SK-N-SH (cell line): ENCODE measurements around the gene GRIP1. TPM values are rescaled to one million over a fixed set of nuclear protein-coding genes. Genes with fewer than 3 reads are reported as not detected.

Source experiments
- CTCF ChIA-PET: fragments of 300-600, 350-600 bp; formaldehyde crosslinking; extraction: SDS; loops from one replicate; lab custom pipeline; 2021; lab: Yijun Ruan, JAX
- POLR2A ChIA-PET: fragments of 350-600 bp; sonication (Branson Sonifier 250); formaldehyde crosslinking; extraction: SDS; loops from one replicate; lab custom pipeline; 2020; ENCODE audit warnings: antibody characterized with exemption, inconsistent platforms; lab: Yijun Ruan, JAX
- DNase-seq: peaks from one replicate; pipeline ENCODE4 v3.0.0; 2012
- H2AFZ ChIP-seq: fragments of 200-600 bp; sonication (generic); 2 replicates; pipeline ENCODE4 v1.8.1; 2016; ENCODE audit warnings: antibody characterized with exemption, mild to moderate bottlenecking, low read depth
- H3F3A ChIP-seq: fragments of 200-600 bp; sonication (generic); replicated peaks from 2 replicates; pipeline ENCODE3; 2016; ENCODE audit warnings: antibody characterized with exemption, mild to moderate bottlenecking; ENCODE audit not compliant: insufficient read depth
- H3K27ac ChIP-seq, 2 experiments: fragments of 200-500 bp in 1 of 2; fragments of 200-600 bp in 1 of 2; sonication (Bioruptor generic) in 1 of 2; sonication (generic), shearing (Covaris generic) in 1 of 2; 2 replicates each; pipeline versions ENCODE4 v1.5.1 to v1.6.1; 2014 to 2016; ENCODE audit warnings: low read depth in 2 of 2, inconsistent platforms in 1 of 2, low read length in 1 of 2, mild to moderate bottlenecking in 1 of 2, mixed read lengths in 1 of 2
- H3K27me3 ChIP-seq: fragments of 200-600 bp; sonication (generic), shearing (Covaris generic); 2 replicates; pipeline ENCODE4 v1.6.1; 2016; ENCODE audit warnings: mixed run types; ENCODE audit not compliant: insufficient read depth
- H3K36me3 ChIP-seq, 2 experiments: fragments of 200-500 bp in 1 of 2; fragments of 200-600 bp in 1 of 2; sonication (Bioruptor generic) in 1 of 2; sonication (generic) in 1 of 2; replicated peaks in 1 of 2; 2 replicates each; pipeline versions ENCODE3 to v1.5.1; 2014 to 2016; ENCODE audit warnings: low read length in 1 of 2, mild to moderate bottlenecking in 1 of 2; ENCODE audit not compliant: insufficient read depth in 2 of 2, control insufficient read depth in 1 of 2
- H3K4me1 ChIP-seq, 2 experiments: fragments of 200-500 bp in 1 of 2; fragments of 200-600 bp in 1 of 2; sonication (Bioruptor generic) in 1 of 2; sonication (generic), shearing (Covaris generic) in 1 of 2; 2 replicates each; pipeline versions ENCODE4 v1.5.1 to v1.6.1; 2014 to 2016; ENCODE audit warnings: low read depth in 1 of 2, low read length in 1 of 2, mixed run types in 1 of 2; ENCODE audit not compliant: insufficient read depth in 2 of 2, control insufficient read depth in 1 of 2
- H3K4me2 ChIP-seq: fragments of 200-600 bp; sonication (generic), shearing (Covaris generic); 2 replicates; pipeline ENCODE4 v1.6.1; 2017; ENCODE audit warnings: mixed run types
- H3K4me3 ChIP-seq, 2 experiments: fragments of 200-500 bp in 1 of 2; fragments of 200-600 bp in 1 of 2; sonication (Bioruptor generic) in 1 of 2; sonication (generic), shearing (Covaris generic) in 1 of 2; 2 replicates each; pipeline versions ENCODE4 v1.5.1 to v1.8.1; 2014 to 2016; ENCODE audit warnings: low read depth in 2 of 2, inconsistent platforms in 1 of 2, low read length in 1 of 2, mild to moderate bottlenecking in 1 of 2, mixed read lengths in 1 of 2, moderate library complexity in 1 of 2
- H3K79me2 ChIP-seq: fragments of 200-600 bp; sonication (generic); 2 replicates; pipeline ENCODE4 v1.8.1; 2017; ENCODE audit warnings: mild to moderate bottlenecking; ENCODE audit not compliant: insufficient read depth
- H3K9ac ChIP-seq: fragments of 200-600 bp; sonication (generic); 2 replicates; pipeline ENCODE4 v1.6.1; 2017; ENCODE audit warnings: mixed run types
- H3K9me2 ChIP-seq: fragments of 200-600 bp; sonication (generic); 2 replicates; pipeline ENCODE4 v1.6.1; 2017; ENCODE audit warnings: mixed run types
- H3K9me3 ChIP-seq: fragments of 200-600 bp; sonication (generic); 2 replicates; pipeline ENCODE4 v1.6.1; 2017; ENCODE audit warnings: mixed run types, mild to moderate bottlenecking, moderate library complexity
- H4K20me1 ChIP-seq: fragments of 200-600 bp; sonication (generic); 2 replicates; pipeline ENCODE4 v1.6.1; 2017; ENCODE audit warnings: mild to moderate bottlenecking, mixed run types; ENCODE audit not compliant: insufficient read depth
- CTCF ChIP-seq: fragments of 200-600 bp; sonication (generic); IDR thresholded peaks from 2 replicates; pipeline ENCODE4 v1.6.1; 2017; ENCODE audit warnings: antibody characterized with exemption, mild to moderate bottlenecking, moderate library complexity
- JUND ChIP-seq: IDR thresholded peaks from 2 replicates; pipeline ENCODE4 v1.4.0; 2012
- NFIC ChIP-seq: IDR thresholded peaks from 2 replicates; pipeline ENCODE4 v1.4.0; 2012; ENCODE audit warnings: borderline replicate concordance
- RAD21 ChIP-seq: IDR thresholded peaks from 2 replicates; pipeline ENCODE4 v1.6.1; 2012; ENCODE audit warnings: mild to moderate bottlenecking, low read length
- REST ChIP-seq: IDR thresholded peaks from 2 replicates; pipeline ENCODE4 v1.6.1; 2012; ENCODE audit warnings: mild to moderate bottlenecking, low read depth, low read length, moderate library complexity
- SIN3A ChIP-seq: IDR thresholded peaks from 2 replicates; pipeline ENCODE4 v1.6.1; 2012; ENCODE audit warnings: low read depth, mild to moderate bottlenecking, low read length, moderate library complexity, borderline replicate concordance
- SMC3 ChIP-seq: IDR thresholded peaks from 2 replicates; pipeline ENCODE4 v1.6.1; 2012; ENCODE audit warnings: low read depth, low read length, improper control_type of control experiment
- TCF12 ChIP-seq: IDR thresholded peaks from 2 replicates; pipeline ENCODE4 v1.4.0; 2012
- USF1 ChIP-seq: IDR thresholded peaks from 2 replicates; pipeline ENCODE4 v1.4.0; 2012; ENCODE audit warnings: low read depth, borderline replicate concordance
- ZBTB33 ChIP-seq: IDR thresholded peaks from 2 replicates; pipeline ENCODE4 v1.4.0; 2012; ENCODE audit warnings: low read depth, borderline replicate concordance
- WGBS: methylation state at CpG from one replicate; pipeline ENCODE4 v1.1.6; 2017; ENCODE audit warnings: low lambda C conversion rate; 5-methylcytosine and 5-hydroxymethylcytosine counted together
- polyA plus RNA-seq, 3 experiments: library from polyadenylated mRNA; depleted of rRNA; stranded (reverse); fragments of >200 nt; gene quantifications; 2 replicates each; pipeline ENCODE4 v1.2.3, GENCODE V29; 2012

Gene GRIP1
- polyA plus RNA-seq, 1 of the 3 experiments (the other 2 are of a cell fraction), result 0.07 TPM

- TF ChIP-seq ZBTB33, result no peak
- no peak for TF ChIP-seq REST
- no peak for TF ChIP-seq JUND
Observed at GRCh38 chr12:66352899-66353298, 326.0 kb downstream of the GRIP1 start (continued).

GRCh38 chr12:66352197-66352596 lies 326.7 kb downstream of the GRIP1 start:
- H4K20me1 ChIP-seq, result no peaks in the 10 kb centered on the region
- POLR2A ChIA-PET, result no interaction called here

More at GRCh38 chr12:66352197-66352596, 326.7 kb downstream of the GRIP1 start:
- H3K9me3 ChIP-seq, result no peaks in the 10 kb centered on the region
- H3K27me3 ChIP-seq, result no peaks in the 10 kb centered on the region
- no peak overlapping the region for H3K9ac ChIP-seq
- TF ChIP-seq CTCF, result peak; percentile 53
- peak; percentile 78 for TF ChIP-seq RAD21
- no peak for TF ChIP-seq TCF12
- TF ChIP-seq SMC3, result peak; percentile 75
- no peak for TF ChIP-seq USF1
- no peak for TF ChIP-seq SIN3A
- TF ChIP-seq NFIC, result no peak
- TF ChIP-seq, all 33 proteins: peak for 3
- H3K36me3 ChIP-seq, result no peaks in the 10 kb centered on the region
- peak; percentile 41 for DNase-seq
- H3K9me2 ChIP-seq, result no peaks in the 10 kb centered on the region
- no peak overlapping the region; a peak in 1 of 4 replicates for H3K4me3 ChIP-seq
- H3K4me1 ChIP-seq, result peaks cover 0 to 8% of the 10 kb centered on the region in 2 experiments; a peak in 1 of 4 replicates
- no peak overlapping the region for H3K27ac ChIP-seq
- CTCF ChIA-PET, result interaction anchor here (0.5 to 5.1 kb wide), 25 partner anchors 10 to 357 kb away, joined by 3 to 84 read pairs (median 4); no protein-coding TSS in a partner anchor
- H3F3A ChIP-seq, result no peaks in the 10 kb centered on the region
- no peaks in the 10 kb centered on the region for H3K79me2 ChIP-seq
- no peak overlapping the region for H2AFZ ChIP-seq
- 70% methylated on average over 9 of the region's 9 CpGs for WGBS
- H3K4me2 ChIP-seq, result no peak overlapping the region
